Measurements from ENCODE around the gene FSIP1. TPM values are rescaled to one million over a fixed set of nuclear protein-coding genes. Genes with fewer than 3 reads are reported as not detected.

FSIP1 gene
- total and polyA plus RNA-seq, 9 of the 15 experiments (the other 6 are each of a cell fraction or from before 2014, with no cell fraction given): 0.07 to 0.51 (median 0.29) TPM

DNA sequence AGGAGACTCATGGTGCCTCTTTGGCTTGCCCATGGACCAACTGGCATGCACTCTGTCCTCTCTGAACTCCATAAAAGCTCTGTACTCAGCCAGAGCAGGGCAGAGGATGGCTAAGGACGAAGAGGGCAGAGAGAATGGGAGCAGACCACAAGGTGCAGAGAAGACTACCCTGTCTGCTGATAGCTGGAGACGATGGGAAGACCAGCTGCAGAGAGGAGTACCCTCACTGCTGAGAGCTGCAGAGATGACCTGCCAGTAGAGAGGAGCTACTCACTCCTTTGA is 136.7 kb downstream of the FSIP1 start:
- no peak overlapping the region for H2AFZ ChIP-seq (ENCODE audit: low read depth, low read length)
- H3K27me3 ChIP-seq (ENCODE audit: control insufficient read depth in 2 of 2, insufficient read depth in 2 of 2, low read length in 2 of 2): peaks cover 14 to 27% of the 10 kb centered on the region in 2 experiments
- FAIRE-seq (no peak), DNase-seq (ENCODE audit: extremely low read depth in 1 of 4, low spot score in 3 of 4) (no peak), ATAC-seq (no peak)
- 0% methylated on average over 2 of the region's 2 CpGs for WGBS (ENCODE audit: insufficient coverage, low coverage, missing lambda C conversion rate)
- H3K4me2 ChIP-seq (ENCODE audit: insufficient read depth, low read length): no peak overlapping the region
- POLR2A ChIA-PET: interaction anchor here (0.7 to 1.7 kb wide), 4 partner anchors 9 to 23 kb away, joined by 3 to 7 read pairs (median 4); no protein-coding TSS in a partner anchor
- no peaks in the 10 kb centered on the region for H3K79me2 ChIP-seq (ENCODE audit: control insufficient read depth, insufficient read depth, low read length)
- in situ Hi-C loops (cut with MboI): no loop called here
- H3K36me3 ChIP-seq (ENCODE audit: control insufficient read depth, insufficient read depth, low read length): no peaks in the 10 kb centered on the region
- no peak overlapping the region for H3K4me3 ChIP-seq
- BruUV-seq (replicated peaks): no TSS peak
- H3K9me1 ChIP-seq (ENCODE audit: control insufficient read depth, insufficient read depth, low read length): no peaks in the 10 kb centered on the region
- no peaks in the 10 kb centered on the region for H4K20me1 ChIP-seq (replicated peaks; ENCODE audit: control insufficient read depth, insufficient read depth, low read length)
- no peak overlapping the region for H3K9ac ChIP-seq (ENCODE audit: insufficient read depth in 1 of 2, low read depth in 2 of 2, low read length in 2 of 2)
- intact Hi-C loops (cut with micrococcal nuclease): no loop called here
- H3K9me3 ChIP-seq (replicated peaks; ENCODE audit: control insufficient read depth, insufficient read depth, low read depth, low read length): no peaks in the 10 kb centered on the region
- TF ChIP-seq, protein P1, sequence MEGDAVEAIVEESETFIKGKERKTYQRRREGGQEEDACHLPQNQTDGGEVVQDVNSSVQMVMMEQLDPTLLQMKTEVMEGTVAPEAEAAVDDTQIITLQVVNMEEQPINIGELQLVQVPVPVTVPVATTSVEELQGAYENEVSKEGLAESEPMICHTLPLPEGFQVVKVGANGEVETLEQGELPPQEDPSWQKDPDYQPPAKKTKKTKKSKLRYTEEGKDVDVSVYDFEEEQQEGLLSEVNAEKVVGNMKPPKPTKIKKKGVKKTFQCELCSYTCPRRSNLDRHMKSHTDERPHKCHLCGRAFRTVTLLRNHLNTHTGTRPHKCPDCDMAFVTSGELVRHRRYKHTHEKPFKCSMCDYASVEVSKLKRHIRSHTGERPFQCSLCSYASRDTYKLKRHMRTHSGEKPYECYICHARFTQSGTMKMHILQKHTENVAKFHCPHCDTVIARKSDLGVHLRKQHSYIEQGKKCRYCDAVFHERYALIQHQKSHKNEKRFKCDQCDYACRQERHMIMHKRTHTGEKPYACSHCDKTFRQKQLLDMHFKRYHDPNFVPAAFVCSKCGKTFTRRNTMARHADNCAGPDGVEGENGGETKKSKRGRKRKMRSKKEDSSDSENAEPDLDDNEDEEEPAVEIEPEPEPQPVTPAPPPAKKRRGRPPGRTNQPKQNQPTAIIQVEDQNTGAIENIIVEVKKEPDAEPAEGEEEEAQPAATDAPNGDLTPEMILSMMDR (IDR thresholded peaks at IDR 0.05 in 2 of 3, conservative IDR thresholded peaks at IDR 0.05 in 1 of 3; ENCODE audit: insufficient read depth in 2 of 3, low read depth in 1 of 3, low read length in 3 of 3): no peak
- TF ChIP-seq, protein P2, sequence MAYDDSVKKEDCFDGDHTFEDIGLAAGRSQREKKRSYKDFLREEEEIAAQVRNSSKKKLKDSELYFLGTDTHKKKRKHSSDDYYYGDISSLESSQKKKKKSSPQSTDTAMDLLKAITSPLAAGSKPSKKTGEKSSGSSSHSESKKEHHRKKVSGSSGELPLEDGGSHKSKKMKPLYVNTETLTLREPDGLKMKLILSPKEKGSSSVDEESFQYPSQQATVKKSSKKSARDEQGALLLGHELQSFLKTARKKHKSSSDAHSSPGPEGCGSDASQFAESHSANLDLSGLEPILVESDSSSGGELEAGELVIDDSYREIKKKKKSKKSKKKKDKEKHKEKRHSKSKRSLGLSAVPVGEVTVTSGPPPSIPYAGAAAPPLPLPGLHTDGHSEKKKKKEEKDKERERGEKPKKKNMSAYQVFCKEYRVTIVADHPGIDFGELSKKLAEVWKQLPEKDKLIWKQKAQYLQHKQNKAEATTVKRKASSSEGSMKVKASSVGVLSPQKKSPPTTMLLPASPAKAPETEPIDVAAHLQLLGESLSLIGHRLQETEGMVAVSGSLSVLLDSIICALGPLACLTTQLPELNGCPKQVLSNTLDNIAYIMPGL (CRISPR knock-in tag; IDR thresholded peaks at IDR 0.05): no peak
- TF ChIP-seq, protein P3, sequence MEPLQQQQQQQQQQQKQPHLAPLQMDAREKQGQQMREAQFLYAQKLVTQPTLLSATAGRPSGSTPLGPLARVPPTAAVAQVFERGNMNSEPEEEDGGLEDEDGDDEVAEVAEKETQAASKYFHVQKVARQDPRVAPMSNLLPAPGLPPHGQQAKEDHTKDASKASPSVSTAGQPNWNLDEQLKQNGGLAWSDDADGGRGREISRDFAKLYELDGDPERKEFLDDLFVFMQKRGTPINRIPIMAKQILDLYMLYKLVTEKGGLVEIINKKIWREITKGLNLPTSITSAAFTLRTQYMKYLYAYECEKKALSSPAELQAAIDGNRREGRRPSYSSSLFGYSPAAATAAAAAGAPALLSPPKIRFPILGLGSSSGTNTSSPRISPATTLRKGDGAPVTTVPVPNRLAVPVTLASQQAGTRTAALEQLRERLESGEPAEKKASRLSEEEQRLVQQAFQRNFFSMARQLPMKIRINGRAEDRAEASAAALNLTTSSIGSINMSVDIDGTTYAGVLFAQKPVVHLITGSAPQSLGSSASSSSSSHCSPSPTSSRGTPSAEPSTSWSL (CRISPR knock-in tag; IDR thresholded peaks at IDR 0.05; ENCODE audit: borderline replicate concordance): no peak
- no peak overlapping the region for H3K27ac ChIP-seq (ENCODE audit: extremely low read depth, low read depth, low read length)
- peaks cover 0 to 6% of the 10 kb centered on the region in 2 experiments; a peak in 2 of 5 replicates for H3K4me1 ChIP-seq (replicated peaks in 1 of 2; ENCODE audit: control insufficient read depth in 2 of 2, insufficient read depth in 2 of 2, low read length in 2 of 2)
- CTCF ChIA-PET (ENCODE audit: low intra/inter-chr PET ratio): no interaction called here

All from K562 (cell line).